HL-60 (cell line): ENCODE measurements around the gene SUPT5H.

Experiments
- GABPA ChIP-seq: IDR thresholded peaks from 2 replicates; pipeline ENCODE4 v1.6.1; 2012; ENCODE audit warnings: low read depth
- POLR2AphosphoS5 ChIP-seq: IDR thresholded peaks from 2 replicates; pipeline ENCODE4 v1.6.1; 2012; ENCODE audit warnings: low read depth
- TF ChIP-seq, protein P1 (sequence below): IDR thresholded peaks from one replicate; pipeline ENCODE4 v1.5.1; 2011; ENCODE audit warnings: low read length, control low read depth, inconsistent platforms; ENCODE audit not compliant: insufficient read depth
- TF ChIP-seq, protein P2 (sequence below): IDR thresholded peaks from 2 replicates; pipeline ENCODE4 v1.6.1; 2012; ENCODE audit warnings: low read depth; ENCODE audit not compliant: insufficient replicate concordance

GRCh38 chr19:39406656-39407409 is 38.5 kb upstream of the SUPT5H start, which contains the start of gene ZFP36:
- TF ChIP-seq, protein P1, sequence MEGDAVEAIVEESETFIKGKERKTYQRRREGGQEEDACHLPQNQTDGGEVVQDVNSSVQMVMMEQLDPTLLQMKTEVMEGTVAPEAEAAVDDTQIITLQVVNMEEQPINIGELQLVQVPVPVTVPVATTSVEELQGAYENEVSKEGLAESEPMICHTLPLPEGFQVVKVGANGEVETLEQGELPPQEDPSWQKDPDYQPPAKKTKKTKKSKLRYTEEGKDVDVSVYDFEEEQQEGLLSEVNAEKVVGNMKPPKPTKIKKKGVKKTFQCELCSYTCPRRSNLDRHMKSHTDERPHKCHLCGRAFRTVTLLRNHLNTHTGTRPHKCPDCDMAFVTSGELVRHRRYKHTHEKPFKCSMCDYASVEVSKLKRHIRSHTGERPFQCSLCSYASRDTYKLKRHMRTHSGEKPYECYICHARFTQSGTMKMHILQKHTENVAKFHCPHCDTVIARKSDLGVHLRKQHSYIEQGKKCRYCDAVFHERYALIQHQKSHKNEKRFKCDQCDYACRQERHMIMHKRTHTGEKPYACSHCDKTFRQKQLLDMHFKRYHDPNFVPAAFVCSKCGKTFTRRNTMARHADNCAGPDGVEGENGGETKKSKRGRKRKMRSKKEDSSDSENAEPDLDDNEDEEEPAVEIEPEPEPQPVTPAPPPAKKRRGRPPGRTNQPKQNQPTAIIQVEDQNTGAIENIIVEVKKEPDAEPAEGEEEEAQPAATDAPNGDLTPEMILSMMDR: no peak
- no peak for TF ChIP-seq GABPA
- peak; percentile 95; the same call in 1 of the 2 replicates for TF ChIP-seq POLR2AphosphoS5
- TF ChIP-seq, protein P2, sequence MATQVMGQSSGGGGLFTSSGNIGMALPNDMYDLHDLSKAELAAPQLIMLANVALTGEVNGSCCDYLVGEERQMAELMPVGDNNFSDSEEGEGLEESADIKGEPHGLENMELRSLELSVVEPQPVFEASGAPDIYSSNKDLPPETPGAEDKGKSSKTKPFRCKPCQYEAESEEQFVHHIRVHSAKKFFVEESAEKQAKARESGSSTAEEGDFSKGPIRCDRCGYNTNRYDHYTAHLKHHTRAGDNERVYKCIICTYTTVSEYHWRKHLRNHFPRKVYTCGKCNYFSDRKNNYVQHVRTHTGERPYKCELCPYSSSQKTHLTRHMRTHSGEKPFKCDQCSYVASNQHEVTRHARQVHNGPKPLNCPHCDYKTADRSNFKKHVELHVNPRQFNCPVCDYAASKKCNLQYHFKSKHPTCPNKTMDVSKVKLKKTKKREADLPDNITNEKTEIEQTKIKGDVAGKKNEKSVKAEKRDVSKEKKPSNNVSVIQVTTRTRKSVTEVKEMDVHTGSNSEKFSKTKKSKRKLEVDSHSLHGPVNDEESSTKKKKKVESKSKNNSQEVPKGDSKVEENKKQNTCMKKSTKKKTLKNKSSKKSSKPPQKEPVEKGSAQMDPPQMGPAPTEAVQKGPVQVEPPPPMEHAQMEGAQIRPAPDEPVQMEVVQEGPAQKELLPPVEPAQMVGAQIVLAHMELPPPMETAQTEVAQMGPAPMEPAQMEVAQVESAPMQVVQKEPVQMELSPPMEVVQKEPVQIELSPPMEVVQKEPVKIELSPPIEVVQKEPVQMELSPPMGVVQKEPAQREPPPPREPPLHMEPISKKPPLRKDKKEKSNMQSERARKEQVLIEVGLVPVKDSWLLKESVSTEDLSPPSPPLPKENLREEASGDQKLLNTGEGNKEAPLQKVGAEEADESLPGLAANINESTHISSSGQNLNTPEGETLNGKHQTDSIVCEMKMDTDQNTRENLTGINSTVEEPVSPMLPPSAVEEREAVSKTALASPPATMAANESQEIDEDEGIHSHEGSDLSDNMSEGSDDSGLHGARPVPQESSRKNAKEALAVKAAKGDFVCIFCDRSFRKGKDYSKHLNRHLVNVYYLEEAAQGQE: no peak
